AG04450 (cell line): ENCODE measurements around the gene CLCF1. TPM values are rescaled to one million over a fixed set of nuclear protein-coding genes. Genes with fewer than 3 reads are reported as not detected.

Source experiments
- CTCF ChIA-PET: fragments of 300-600, 350-600 bp; formaldehyde crosslinking; extraction: SDS; loops from one replicate; lab custom pipeline; 2022; ENCODE audit warnings: antibody characterized with exemption, inconsistent platforms; lab: Charles Lee
- POLR2A ChIA-PET: fragments of 350-600 bp; formaldehyde crosslinking; extraction: SDS; loops from one replicate; lab custom pipeline; 2021; ENCODE audit warnings: antibody characterized with exemption, inconsistent platforms; lab: Yijun Ruan, JAX
- DNase-seq: peaks from one replicate; pipeline ENCODE4 v3.0.0-alpha.2; 2011; ENCODE audit warnings: low read depth, low spot score
- H3K27ac ChIP-seq: one replicate; pipeline ENCODE4 v1.5.1; 2012; ENCODE audit warnings: low read depth, low read length, control low read depth
- H3K27me3 ChIP-seq: one replicate; pipeline ENCODE4 v1.6.0; 2012; ENCODE audit warnings: low read length; ENCODE audit not compliant: control insufficient read depth, insufficient read depth
- H3K4me3 ChIP-seq: 2 replicates; pipeline ENCODE4 v1.5.1; 2011; ENCODE audit warnings: mild to moderate bottlenecking, low read depth, low read length, control low read depth
- H3K9me3 ChIP-seq: 2 replicates; pipeline ENCODE4 v1.5.1; 2012; ENCODE audit warnings: low read length; ENCODE audit not compliant: control insufficient read depth, insufficient read depth
- polyA plus RNA-seq: library from polyadenylated mRNA; depleted of rRNA; stranded (reverse); fragments of >200 nt; gene quantifications from 2 replicates; pipeline ENCODE4 v1.2.3, GENCODE V29; 2011
- TF ChIP-seq, protein P1 (sequence below): IDR thresholded peaks from 2 replicates; pipeline ENCODE4 v1.5.1; 2011; ENCODE audit warnings: low read depth, low read length, control low read depth, inconsistent platforms

CLCF1 gene
- polyA plus RNA-seq, 1 experiment: 11.4 TPM

DNA sequence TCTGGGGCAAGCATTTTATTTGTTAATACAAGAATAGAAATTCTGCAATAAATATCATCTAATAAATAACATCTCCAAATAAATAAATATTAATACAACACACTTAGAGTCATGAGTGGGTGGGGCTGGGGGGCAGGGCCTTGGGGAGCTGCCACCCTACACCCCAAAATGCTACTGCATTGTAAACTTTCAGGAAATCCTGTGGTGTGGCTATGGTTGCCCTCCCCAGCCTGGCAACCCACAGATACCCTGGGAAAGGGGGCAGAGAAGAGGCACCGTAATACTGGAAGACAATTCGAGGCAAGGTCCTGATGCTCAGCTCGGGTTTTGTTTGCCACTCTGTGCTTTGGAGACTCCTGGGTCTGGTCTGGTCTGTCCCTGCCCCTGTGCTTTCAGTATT lies 9.2 kb downstream of the CLCF1 start:
- POLR2A ChIA-PET: no interaction called here

DNA sequence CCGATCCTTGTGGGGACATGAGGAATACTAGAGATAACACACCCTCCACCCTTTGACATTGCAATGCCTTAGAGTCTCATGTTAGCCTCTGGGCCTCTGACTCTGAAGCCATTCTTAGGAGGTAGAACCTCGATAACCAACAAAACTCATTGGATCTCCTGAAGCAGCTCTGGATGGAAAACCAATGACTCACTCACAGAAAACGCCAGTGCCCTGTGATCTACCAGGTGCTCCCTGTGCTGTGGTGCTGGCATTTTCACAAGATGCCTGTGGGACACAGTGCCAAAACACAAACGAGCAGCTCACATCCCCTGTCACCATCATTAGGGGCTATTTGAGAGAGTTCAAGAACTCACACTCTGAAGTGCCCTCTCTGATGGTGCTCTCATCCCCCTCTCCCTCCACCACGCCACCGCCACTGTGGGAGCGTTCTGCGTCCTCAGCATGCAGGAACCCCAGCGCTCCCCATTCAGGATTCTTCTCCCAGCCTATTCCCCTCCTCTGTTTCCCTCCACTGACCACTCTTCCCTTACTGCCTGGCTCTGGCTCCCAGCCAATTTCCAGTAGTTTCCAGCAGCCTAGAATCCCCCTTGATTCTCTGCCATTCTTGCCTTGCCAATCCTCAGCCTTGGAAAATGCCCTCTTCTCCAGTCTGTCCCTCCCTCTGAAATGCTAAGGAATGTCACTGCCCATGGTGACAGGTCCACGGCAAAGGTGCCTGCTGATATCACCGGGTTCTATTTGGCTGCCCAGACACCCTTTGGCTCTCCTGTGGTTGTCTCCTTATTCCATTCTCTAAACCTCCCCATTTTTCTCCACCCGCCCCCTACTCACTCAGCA lies 15.3 kb downstream of the CLCF1 start:
- H3K27ac ChIP-seq: peak overlapping the region; percentile 32
- H3K9me3 ChIP-seq: no peaks in the 10 kb centered on the region
- no peak for DNase-seq
- ChIA-PET POLR2A (interaction anchor here (3.2 to 8.7 kb wide), 2 partner anchors 15 to 22 kb away, joined by 24 to 106 read pairs; partner anchors contain the start of gene CLCF1), CTCF (interaction anchor here (0.6 to 19.6 kb wide), 7 partner anchors 9 to 236 kb away, joined by 4 to 716 read pairs (median 9); partner anchors contain the start of genes CLCF1, PPP1CA and RAD9A)
- TF ChIP-seq, protein P1, sequence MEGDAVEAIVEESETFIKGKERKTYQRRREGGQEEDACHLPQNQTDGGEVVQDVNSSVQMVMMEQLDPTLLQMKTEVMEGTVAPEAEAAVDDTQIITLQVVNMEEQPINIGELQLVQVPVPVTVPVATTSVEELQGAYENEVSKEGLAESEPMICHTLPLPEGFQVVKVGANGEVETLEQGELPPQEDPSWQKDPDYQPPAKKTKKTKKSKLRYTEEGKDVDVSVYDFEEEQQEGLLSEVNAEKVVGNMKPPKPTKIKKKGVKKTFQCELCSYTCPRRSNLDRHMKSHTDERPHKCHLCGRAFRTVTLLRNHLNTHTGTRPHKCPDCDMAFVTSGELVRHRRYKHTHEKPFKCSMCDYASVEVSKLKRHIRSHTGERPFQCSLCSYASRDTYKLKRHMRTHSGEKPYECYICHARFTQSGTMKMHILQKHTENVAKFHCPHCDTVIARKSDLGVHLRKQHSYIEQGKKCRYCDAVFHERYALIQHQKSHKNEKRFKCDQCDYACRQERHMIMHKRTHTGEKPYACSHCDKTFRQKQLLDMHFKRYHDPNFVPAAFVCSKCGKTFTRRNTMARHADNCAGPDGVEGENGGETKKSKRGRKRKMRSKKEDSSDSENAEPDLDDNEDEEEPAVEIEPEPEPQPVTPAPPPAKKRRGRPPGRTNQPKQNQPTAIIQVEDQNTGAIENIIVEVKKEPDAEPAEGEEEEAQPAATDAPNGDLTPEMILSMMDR: no peak
- no peak overlapping the region for H3K4me3 ChIP-seq
- no peaks in the 10 kb centered on the region for H3K27me3 ChIP-seq

More for the DNA sequence above, 9.2 kb downstream of the CLCF1 start:
- CTCF ChIA-PET: interaction anchor here (0.7 to 19.6 kb wide), 4 partner anchors 7 to 16 kb away, joined by 3 to 716 read pairs (median 17); partner anchors contain the start of genes CLCF1 and RAD9A
- Histone ChIP-seq H3K4me3 (no peak overlapping the region), H3K9me3 (no peaks in the 10 kb centered on the region; the same call in 1 of the 2 replicates), H3K27me3 (no peaks in the 10 kb centered on the region), H3K27ac (no peak overlapping the region)
- TF ChIP-seq, protein P1: no peak
- DNase-seq: no peak

DNA sequence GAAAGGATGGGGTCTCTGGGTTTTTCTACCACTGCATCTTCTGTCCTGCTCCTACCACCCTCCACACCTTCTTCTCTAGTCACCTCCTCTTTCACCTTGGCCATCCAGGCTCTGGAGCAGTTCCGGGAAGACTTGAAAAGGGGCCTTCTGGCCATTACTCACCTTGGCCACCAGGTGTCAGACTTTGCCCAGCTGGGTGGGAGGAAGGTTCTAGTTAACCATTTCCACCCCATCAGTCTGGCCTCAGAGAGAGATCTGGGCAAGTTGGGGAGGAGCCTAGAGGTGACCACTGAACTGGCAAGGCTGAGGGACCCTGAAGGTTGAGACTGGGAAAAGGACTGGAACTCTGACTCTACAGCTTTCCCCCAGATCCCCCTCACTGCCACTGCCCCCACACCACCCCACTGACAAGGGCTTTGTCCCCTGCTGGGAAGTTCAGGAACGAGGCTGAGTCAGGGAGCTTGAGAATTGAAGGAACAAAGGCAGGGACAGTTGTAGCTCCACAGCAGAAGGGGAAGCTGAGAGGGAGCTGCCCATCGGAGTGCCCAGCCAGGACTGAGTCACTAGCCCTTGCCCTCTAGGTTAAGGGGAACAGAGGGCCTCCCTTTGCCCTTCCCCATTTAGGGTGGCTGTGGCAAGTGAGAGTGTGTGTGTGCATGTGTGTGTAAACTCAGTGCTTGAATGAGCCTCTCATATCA lies 16.4 kb downstream of the CLCF1 start:
- no peaks in the 10 kb centered on the region; the same call in 1 of the 2 replicates for H3K9me3 ChIP-seq
- POLR2A ChIA-PET: interaction anchor here (0.5 to 8.7 kb wide), 4 partner anchors 16 to 72 kb away, joined by 3 to 106 read pairs (median 20); partner anchors contain the start of gene CLCF1
- H3K27me3 ChIP-seq: no peaks in the 10 kb centered on the region
- H3K27ac ChIP-seq: peak overlapping the region; percentile 97
- H3K4me3 ChIP-seq: no peak overlapping the region
- TF ChIP-seq, protein P1: peak; percentile 95
- CTCF ChIA-PET: interaction anchor here (0.6 to 19.6 kb wide), 15 partner anchors 8 to 524 kb away, joined by 3 to 716 read pairs (median 5); partner anchors contain the start of genes CLCF1, PPP1CA and RAD9A
- peak; percentile 52 for DNase-seq

DNA sequence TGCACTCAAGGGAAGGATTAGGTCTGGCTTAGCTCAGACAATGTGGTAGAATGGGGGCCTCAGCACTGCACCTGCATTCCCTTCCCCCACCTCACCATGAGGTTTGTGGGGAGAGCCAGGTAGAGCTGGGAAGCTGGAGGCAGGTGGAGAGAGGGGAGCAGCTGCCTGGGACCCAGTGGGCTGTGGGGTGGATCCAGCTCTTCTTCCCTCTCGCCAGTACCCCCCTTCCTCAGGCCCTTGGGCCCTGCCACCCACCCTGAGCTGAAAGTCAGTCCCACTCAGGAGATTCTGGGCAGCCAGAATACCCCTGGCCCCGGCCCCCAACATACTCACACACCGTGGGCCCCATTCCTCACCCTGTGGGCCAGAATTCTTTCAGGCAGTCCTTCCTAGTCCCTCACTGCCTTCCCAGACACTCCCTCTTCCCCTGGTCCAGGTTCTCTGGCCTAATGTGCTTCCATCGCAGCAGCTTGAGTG lies 17.0 kb downstream of the CLCF1 start:
- no peak for DNase-seq
- ChIA-PET CTCF (interaction anchor here (0.7 to 19.6 kb wide), 10 partner anchors 8 to 138 kb away, joined by 3 to 716 read pairs (median 6); partner anchors contain the start of genes CLCF1, PPP1CA and RAD9A), POLR2A (interaction anchor here (1.7 to 8.7 kb wide), 3 partner anchors 16 to 26 kb away, joined by 16 to 106 read pairs (median 24); partner anchors contain the start of gene CLCF1)
- no peak overlapping the region for H3K4me3 ChIP-seq
- peak overlapping the region; percentile 97 for H3K27ac ChIP-seq
- H3K9me3 ChIP-seq: no peaks in the 10 kb centered on the region; the same call in 1 of the 2 replicates
- H3K27me3 ChIP-seq: no peaks in the 10 kb centered on the region
- TF ChIP-seq, protein P1: no peak
